Immature natural killer cell (primary cell): ENCODE measurements around the gene IL32. TPM values are rescaled to one million over a fixed set of nuclear protein-coding genes. Genes with fewer than 3 reads are reported as not detected.

ENCODE experiments used
- DNase-seq, 3 donors: peaks; one replicate each; pipeline ENCODE4 v3.0.0; 2022; ENCODE audit warnings: mixed read lengths in 1 of 3
- H3K27ac Mint-ChIP-seq, 6 donors: one replicate each; pipeline ENCODE4 v1.8.0; 2020; ENCODE audit warnings: mixed read lengths in 6 of 6, mild to moderate bottlenecking in 5 of 6, inconsistent platforms in 4 of 6, moderate library complexity in 3 of 6
- H3K27me3 Mint-ChIP-seq, 3 donors: one replicate each; pipeline ENCODE4 v1.8.0; 2020 to 2021; ENCODE audit warnings: low read depth in 3 of 3, mild to moderate bottlenecking in 3 of 3, mixed read lengths in 3 of 3, moderate library complexity in 3 of 3, inconsistent platforms in 1 of 3
- H3K36me3 Mint-ChIP-seq, 3 donors: one replicate each; pipeline ENCODE4 v1.8.0; 2020; ENCODE audit warnings: mixed read lengths in 3 of 3, inconsistent platforms in 2 of 3, mild to moderate bottlenecking in 2 of 3
- H3K4me1 Mint-ChIP-seq, 2 donors: one replicate each; pipeline ENCODE4 v1.8.0; 2020; ENCODE audit warnings: inconsistent platforms in 2 of 2, mild to moderate bottlenecking in 2 of 2, mixed read lengths in 2 of 2, moderate library complexity in 1 of 2
- H3K4me3 Mint-ChIP-seq, 5 donors: one replicate each; pipeline ENCODE4 v1.8.0; 2020; ENCODE audit warnings: mild to moderate bottlenecking in 5 of 5, mixed read lengths in 5 of 5, inconsistent platforms in 3 of 5, moderate library complexity in 3 of 5
- H3K9me3 Mint-ChIP-seq, 6 donors: one replicate each; pipeline ENCODE4 v1.8.0; 2020; ENCODE audit warnings: mild to moderate bottlenecking in 6 of 6, mixed read lengths in 6 of 6, inconsistent platforms in 4 of 6, moderate library complexity in 3 of 6
- polyA plus RNA-seq, 3 donors: library from polyadenylated mRNA; unstranded; fragments of 300-500 nt; fragmentation: Illumina TruSeq; gene quantifications; one replicate each; pipeline ENCODE4 v1.2.3, GENCODE V29; 2021

IL32 gene, protein sequence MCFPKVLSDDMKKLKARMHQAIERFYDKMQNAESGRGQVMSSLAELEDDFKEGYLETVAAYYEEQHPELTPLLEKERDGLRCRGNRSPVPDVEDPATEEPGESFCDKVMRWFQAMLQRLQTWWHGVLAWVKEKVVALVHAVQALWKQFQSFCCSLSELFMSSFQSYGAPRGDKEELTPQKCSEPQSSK
- 1,000 to 10,000 TPM in 1 of 3 donors, 100 to 1,000 TPM in 2; 878 to 1,331 (median 944) TPM for polyA plus RNA-seq

DNA sequence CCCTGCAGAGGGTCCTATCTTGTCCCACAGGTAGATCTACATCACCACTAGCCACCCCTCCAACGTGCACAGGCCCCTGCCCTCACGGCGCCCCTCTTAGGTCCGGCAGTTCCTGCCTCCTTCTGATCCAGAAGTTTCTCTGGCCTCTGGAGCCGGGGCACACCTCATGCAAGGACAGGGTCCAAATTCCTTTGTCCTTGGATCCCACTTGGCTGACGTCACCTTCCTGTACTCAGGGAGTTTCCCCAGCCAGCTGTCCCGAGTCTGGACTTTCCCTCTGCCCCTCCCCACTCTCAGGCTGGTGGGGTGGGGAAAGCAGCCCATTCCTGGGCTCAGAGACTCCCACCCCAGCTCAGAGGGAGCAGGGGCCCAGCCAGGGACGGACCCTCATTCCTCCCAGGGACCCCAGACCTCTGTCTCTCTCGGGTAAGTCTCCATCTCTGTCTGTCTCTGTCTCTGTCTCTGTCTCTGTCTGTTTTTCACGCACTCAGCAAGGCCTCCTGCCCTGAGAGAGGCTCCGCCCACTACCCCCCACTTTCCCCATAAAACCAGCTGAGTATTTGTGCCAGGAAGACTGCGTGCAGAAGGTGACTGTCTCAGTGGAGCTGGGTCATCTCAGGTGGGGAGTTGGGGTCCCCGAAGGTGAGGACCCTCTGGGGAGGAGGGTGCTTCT, at the start of gene IL32:
TSS of gene IL32 (plus strand) at position 572 of the 673 bp plus-strand sequence. CDS start 172 bp downstream, outside the sequence.
- peak in 1 of 3 donors; percentile 56 for DNase-seq
- Mint-ChIP-seq H3K4me3 (peak within 1 kb of the TSS; percentile 85 to 99 (median 93)), H3K36me3 (peaks cover 0 to 19% (median 17%) of the 10 kb centered on the region in 3 donors), H3K27ac (peak within 1 kb of the TSS; percentile 92 to 99 (median 94)), H3K9me3 (no peaks in the 10 kb centered on the region), H3K27me3 (peaks cover 2 to 5% (median 4%) of the 10 kb centered on the region in 3 donors), H3K4me1 (peaks cover 52 to 58% of the 10 kb centered on the region in 2 donors)

DNA sequence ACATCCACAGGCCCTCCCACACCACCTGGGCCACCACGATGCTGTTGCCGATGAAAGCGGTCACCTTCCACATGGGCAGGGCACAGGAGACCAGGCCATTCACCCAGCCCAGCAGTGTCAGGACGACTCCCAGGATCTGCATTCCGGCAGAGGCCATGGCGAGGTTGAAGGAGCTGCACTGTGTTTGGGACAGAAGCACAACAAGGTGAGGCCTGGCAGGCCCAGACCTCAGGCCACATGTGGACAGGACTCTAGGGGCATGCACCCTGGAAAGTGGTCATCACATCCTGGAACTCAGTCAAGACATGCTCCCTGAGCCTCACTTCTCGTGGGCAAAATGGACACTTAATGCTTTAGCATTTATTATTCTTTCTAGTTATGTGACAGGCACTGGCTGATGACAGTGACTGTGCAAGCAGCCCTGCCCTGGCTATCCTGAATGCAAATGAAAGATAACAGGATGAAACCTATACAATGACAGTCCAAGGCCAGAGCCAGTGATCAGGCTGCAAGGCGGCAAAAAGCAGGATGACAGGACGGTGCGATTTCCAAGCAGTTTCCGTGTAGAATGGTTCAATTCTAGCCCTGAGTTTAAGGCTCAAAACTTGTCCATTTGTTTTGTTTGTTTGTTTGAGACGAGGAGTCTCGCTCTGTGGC, 49.4 kb upstream of the IL32 start:
- peaks cover 9 to 11% (median 10%) of the 10 kb centered on the region in 3 donors for H3K27me3 Mint-ChIP-seq
- no peak overlapping the region for H3K4me3 Mint-ChIP-seq
- no peak overlapping the region for H3K27ac Mint-ChIP-seq
- peaks cover 11% of the 10 kb centered on the region in 2 donors for H3K4me1 Mint-ChIP-seq
- no peak for DNase-seq
- H3K9me3 Mint-ChIP-seq: no peaks in the 10 kb centered on the region
- H3K36me3 Mint-ChIP-seq: no peaks in the 10 kb centered on the region

DNA sequence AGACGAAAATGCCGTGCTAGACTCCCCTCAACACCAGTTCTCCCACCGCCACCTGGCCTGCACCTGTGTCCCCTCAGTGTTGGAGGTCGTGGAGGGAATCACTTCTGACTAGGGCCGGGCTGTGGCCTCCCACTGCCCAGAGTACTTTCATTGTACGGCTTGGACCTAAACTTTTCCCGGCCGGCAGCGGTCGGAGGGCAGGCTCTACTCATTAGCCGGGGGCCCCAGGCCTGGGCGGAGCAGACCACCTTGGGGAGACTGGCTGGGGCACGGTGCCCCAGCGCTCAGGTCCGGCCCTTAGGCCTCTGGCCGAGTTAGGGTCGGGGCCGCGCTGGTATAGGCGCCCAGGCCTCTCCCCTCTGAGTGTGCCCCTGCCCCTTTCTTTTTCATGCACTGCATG, 48.1 kb upstream of the IL32 start:
- H3K27me3 Mint-ChIP-seq: peaks cover 6 to 16% (median 13%) of the 10 kb centered on the region in 3 donors
- no peak for DNase-seq
- H3K27ac Mint-ChIP-seq: no peak overlapping the region
- no peaks in the 10 kb centered on the region for H3K9me3 Mint-ChIP-seq
- no peak overlapping the region for H3K4me3 Mint-ChIP-seq
- no peaks in the 10 kb centered on the region for H3K36me3 Mint-ChIP-seq
- peaks cover 24% of the 10 kb centered on the region in 2 donors for H3K4me1 Mint-ChIP-seq

DNA sequence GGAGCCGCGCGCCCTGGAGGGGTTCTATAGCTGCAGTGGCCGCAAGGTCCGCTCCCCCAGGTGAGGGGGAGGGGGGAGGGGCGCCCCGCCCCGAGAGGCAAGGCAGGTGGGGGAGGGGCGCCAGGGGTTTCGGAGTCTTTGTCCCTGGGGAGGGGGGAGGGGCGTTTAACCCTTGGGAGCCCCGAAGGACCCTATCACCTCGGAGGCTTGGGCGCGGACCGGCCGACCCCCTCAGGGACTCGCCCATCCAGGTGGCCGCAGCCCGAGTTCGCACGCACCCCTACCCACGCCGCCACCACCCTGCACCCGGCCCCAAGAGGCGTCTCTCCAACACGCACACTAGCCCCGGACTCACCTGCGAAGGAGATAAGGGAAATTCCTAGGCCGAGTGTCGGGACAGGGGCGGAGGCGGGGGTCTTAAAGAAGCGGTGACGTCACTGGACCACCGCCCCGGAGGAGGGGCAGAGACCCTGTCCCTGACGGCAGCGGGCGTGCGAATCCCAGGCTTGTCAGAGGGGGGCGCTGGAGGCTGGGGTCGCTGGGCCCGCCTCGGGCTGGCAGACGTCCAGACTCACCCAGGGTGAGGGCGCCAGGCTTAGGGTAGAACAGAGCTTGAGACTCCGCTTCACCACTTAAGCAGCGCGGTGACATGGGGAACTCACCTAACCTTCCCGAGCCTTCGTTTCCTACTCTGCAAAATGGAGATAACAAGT, 47.5 kb upstream of the IL32 start, which contains the start of gene CLDN6:
TSS of gene CLDN6 (minus strand) at position 390 of the 713 bp plus-strand sequence. CDS start 2,162 bp downstream, outside the sequence.
- Mint-ChIP-seq H3K4me3 (peak within 1 kb of the TSS in 1 of 5 donors; percentile 25), H3K4me1 (peaks cover 30% of the 10 kb centered on the region in 2 donors), H3K9me3 (no peaks in the 10 kb centered on the region), H3K27ac (no peak within 1 kb of the TSS), H3K36me3 (no peaks in the 10 kb centered on the region), H3K27me3 (peaks cover 6 to 16% (median 13%) of the 10 kb centered on the region in 3 donors)
- no peak for DNase-seq

DNA sequence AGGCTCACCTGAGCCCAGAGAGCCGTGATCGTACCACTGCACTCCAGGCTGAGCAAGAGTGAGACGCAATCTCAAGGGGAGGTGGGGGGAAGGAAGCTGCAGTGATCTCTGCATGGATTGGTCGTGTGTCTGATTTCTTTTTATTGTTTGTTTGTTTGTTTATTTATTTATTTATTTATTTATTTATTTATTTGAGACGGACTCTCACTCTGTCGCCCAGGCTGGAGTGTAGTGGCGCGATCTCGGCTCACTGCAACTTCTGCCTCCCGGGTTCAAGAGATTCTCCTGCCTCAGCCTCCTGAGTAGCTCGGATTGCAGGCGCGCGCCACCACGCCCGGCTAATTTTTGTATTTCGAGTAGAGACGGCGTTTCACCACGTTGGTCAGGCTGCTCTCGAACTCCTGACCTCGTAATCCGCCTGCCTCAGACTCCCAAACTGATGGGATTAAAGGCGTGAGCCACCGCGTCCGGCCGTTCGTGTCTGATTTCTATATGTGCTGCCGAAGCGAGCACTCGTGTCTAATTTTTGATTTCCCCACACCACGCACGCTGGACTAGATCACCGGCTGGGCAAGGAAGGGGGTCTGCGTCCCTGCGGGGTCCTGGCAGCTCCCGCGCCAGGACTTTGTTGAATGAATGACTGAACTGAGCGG, 45.7 kb upstream of the IL32 start:
- DNase-seq: no peak
- H3K4me1 Mint-ChIP-seq: peaks cover 43 to 45% of the 10 kb centered on the region in 2 donors
- no peaks in the 10 kb centered on the region for H3K9me3 Mint-ChIP-seq
- peaks cover 0 to 3% (median 3%) of the 10 kb centered on the region in 3 donors for H3K36me3 Mint-ChIP-seq
- peak overlapping the region; percentile 85 to 93 (median 90) for H3K4me3 Mint-ChIP-seq
- peak overlapping the region; percentile 17 to 86 (median 80) for H3K27ac Mint-ChIP-seq
- H3K27me3 Mint-ChIP-seq: peaks cover 8 to 17% (median 12%) of the 10 kb centered on the region in 3 donors

DNA sequence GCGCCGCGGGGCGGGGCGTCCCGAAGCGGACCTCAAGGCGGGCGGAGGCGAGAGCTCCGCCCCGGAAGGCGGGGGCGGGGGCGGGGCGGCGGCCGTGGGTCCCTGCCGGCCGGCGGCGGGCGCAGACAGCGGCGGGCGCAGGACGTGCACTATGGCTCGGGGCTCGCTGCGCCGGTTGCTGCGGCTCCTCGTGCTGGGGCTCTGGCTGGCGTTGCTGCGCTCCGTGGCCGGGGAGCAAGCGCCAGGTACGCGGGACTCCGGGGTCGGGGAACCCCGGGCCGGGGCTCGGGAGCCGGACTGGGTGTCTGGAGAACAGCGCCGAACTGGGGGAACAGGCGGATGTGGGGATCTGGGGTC, 45.2 kb upstream of the IL32 start, which contains the start of gene TNFRSF12A:
TSS of gene TNFRSF12A (plus strand) at position 122 of the 357 bp plus-strand sequence. CDS start at position 152, 30 bp downstream.
- H3K4me1 Mint-ChIP-seq: peaks cover 43 to 45% of the 10 kb centered on the region in 2 donors
- H3K9me3 Mint-ChIP-seq: no peaks in the 10 kb centered on the region
- peaks cover 8 to 17% (median 12%) of the 10 kb centered on the region in 3 donors for H3K27me3 Mint-ChIP-seq
- peaks cover 0 to 3% (median 3%) of the 10 kb centered on the region in 3 donors for H3K36me3 Mint-ChIP-seq
- peak within 1 kb of the TSS; percentile 90 to 94 (median 93) for H3K4me3 Mint-ChIP-seq
- peak within 1 kb of the TSS; percentile 66 to 96 (median 88) for H3K27ac Mint-ChIP-seq
- DNase-seq: peak; percentile 72 to 79 (median 76)

DNA sequence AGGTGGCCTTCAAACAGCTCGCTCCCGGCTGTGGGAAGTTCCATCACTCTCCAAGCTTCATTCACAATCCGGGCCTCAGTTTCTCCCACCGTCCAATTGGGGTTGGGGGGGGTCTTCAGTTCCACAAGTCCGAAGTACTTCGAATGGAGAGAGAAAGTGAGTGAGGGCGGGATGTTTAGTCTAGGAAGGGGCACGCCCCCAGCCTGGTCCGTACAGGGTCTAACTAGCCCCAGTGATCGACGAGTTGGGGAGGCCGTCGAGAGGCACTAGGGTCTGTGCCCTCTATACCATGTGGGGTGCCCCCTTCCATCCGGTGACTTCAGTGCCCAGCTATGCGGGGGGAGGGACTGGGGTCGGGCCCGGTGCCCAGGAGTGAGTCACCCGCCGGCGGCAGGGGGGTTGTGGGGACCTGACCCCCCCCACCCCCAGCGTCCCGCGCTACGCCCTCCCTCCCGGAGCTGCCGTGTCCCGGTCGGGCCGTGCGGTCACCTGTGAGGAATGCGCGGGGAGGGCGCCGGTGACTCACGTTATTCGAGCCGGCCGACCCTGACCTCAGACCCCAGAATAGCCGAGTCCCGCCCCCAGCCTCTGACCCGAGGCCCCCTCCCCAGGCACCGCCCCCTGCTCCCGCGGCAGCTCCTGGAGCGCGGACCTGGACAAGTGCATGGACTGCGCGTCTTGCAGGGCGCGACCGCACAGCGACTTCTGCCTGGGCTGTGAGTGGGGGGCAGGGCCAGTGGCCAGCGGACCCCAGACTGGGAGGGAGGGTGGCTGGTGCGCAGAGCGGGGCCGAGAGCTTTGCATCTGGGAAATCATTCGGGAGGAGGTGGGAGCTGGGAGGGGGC, 44.6 kb upstream of the IL32 start:
- H3K9me3 Mint-ChIP-seq: no peaks in the 10 kb centered on the region
- peak overlapping the region; percentile 66 to 96 (median 86) for H3K27ac Mint-ChIP-seq
- peaks cover 43 to 45% of the 10 kb centered on the region in 2 donors for H3K4me1 Mint-ChIP-seq
- peak in 2 of 3 donors; percentile 42 to 57 for DNase-seq
- H3K27me3 Mint-ChIP-seq: peaks cover 8 to 17% (median 12%) of the 10 kb centered on the region in 3 donors
- peaks cover 0 to 3% (median 3%) of the 10 kb centered on the region in 3 donors for H3K36me3 Mint-ChIP-seq
- peak overlapping the region; percentile 90 to 94 (median 93) for H3K4me3 Mint-ChIP-seq

DNA sequence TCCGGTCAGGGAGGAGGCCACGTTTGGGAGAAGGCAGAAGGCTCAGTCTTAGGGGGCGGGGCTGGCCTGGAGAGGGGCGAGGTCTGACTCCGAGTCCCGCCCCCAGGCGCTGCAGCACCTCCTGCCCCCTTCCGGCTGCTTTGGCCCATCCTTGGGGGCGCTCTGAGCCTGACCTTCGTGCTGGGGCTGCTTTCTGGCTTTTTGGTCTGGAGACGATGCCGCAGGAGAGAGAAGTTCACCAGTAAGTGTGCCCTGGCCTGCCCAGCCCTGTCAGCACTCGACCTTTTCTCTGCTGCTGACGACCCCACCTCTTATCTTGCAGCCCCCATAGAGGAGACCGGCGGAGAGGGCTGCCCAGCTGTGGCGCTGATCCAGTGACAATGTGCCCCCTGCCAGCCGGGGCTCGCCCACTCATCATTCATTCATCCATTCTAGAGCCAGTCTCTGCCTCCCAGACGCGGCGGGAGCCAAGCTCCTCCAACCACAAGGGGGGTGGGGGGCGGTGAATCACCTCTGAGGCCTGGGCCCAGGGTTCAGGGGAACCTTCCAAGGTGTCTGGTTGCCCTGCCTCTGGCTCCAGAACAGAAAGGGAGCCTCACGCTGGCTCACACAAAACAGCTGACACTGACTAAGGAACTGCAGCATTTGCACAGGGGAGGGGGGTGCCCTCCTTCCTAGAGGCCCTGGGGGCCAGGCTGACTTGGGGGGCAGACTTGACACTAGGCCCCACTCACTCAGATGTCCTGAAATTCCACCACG, 43.8 kb upstream of the IL32 start:
- peaks cover 43 to 45% of the 10 kb centered on the region in 2 donors for H3K4me1 Mint-ChIP-seq
- H3K27ac Mint-ChIP-seq: peak overlapping the region; percentile 57 to 96 (median 86)
- peak; percentile 68 to 75 (median 73) for DNase-seq
- H3K4me3 Mint-ChIP-seq: peak overlapping the region; percentile 87 to 94 (median 90)
- no peaks in the 10 kb centered on the region for H3K9me3 Mint-ChIP-seq
- peaks cover 3 to 10% (median 4%) of the 10 kb centered on the region in 3 donors for H3K36me3 Mint-ChIP-seq
- peaks cover 6 to 13% (median 12%) of the 10 kb centered on the region in 3 donors for H3K27me3 Mint-ChIP-seq

DNA sequence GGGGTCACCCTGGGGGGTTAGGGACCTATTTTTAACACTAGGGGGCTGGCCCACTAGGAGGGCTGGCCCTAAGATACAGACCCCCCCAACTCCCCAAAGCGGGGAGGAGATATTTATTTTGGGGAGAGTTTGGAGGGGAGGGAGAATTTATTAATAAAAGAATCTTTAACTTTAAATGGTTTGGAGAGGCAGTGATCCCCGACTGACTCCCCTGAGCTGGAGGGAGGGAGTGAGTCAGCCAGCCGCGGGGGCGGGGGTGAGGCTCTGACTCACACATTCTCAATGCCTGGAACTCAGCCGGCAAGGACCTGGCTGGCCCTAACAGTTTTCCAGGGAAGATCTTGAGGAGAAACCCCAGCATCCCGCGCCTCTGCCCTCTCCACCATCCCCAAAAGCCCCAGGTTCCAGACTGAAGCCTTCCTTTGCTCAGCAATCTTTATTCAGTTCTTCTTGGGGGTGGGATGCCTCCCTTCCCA, 43.2 kb upstream of the IL32 start:
- H3K4me1 Mint-ChIP-seq: peaks cover 43 to 45% of the 10 kb centered on the region in 2 donors
- H3K27ac Mint-ChIP-seq: peak overlapping the region; percentile 78 to 96 (median 82)
- H3K36me3 Mint-ChIP-seq: peaks cover 3 to 15% (median 4%) of the 10 kb centered on the region in 3 donors
- peak; percentile 58 to 64 (median 61) for DNase-seq
- peak overlapping the region; percentile 86 to 94 (median 90) for H3K4me3 Mint-ChIP-seq
- H3K27me3 Mint-ChIP-seq: peaks cover 2 to 13% (median 8%) of the 10 kb centered on the region in 3 donors
- H3K9me3 Mint-ChIP-seq: no peaks in the 10 kb centered on the region

DNA sequence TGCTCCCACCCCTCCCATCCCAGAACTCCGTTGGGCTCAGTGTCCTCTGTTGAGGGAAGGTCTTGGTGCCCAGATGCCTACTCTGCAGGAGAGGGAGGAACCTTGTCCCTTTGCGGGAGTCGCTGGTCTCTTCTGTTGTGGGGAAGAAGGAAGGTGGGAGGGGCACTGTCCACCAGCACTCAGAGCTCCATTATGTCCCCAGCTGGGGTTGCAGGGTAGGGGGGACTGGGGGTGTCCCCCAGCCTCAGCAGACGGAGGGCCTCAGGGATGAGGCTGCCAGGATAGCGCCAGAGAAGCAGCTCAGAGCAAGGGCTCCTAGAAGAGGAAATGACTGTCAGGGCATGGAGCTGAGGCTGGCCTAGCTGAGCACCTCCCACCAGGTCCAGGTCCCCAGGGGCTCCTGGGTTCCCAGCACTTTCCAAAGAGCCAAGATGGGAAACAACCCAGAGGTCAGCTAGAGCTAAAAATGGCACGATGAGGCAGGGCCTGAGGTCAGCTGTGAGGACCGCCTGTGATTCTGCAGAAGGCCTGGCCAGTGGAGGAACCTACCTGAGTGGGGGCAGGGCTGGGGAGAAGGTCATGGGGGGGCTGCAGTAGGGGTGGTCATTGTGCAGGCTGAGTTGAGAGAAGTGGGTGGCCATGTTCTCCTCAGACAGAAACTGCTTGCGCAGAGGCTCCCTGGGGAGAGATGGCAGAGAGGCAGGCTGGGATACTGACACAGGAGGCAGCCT, 42.6 kb upstream of the IL32 start:
- peaks cover 43 to 45% of the 10 kb centered on the region in 2 donors for H3K4me1 Mint-ChIP-seq
- H3K4me3 Mint-ChIP-seq: peak overlapping the region; percentile 86 to 94 (median 90)

DNA sequence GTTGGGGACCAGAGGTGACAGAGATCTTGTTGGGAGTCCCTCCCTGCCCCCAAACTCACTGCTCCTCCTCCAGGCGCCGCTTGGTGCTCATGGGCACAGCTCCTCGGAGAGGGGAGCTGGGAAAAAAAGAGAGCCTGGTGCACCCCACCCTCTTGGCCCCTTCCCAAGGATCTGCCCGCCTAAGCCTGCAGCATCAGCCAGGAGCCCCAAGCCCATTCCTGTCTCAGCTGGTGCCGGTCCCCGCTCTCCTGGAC, 42.1 kb upstream of the IL32 start:
- Mint-ChIP-seq H3K27me3 (peaks cover 2 to 11% (median 8%) of the 10 kb centered on the region in 3 donors), H3K27ac (peak overlapping the region; percentile 79 to 96 (median 88)), H3K4me1 (peaks cover 44 to 45% of the 10 kb centered on the region in 2 donors), H3K4me3 (peak overlapping the region; percentile 86 to 94 (median 90)), H3K36me3 (peaks cover 3 to 15% (median 4%) of the 10 kb centered on the region in 3 donors), H3K9me3 (no peaks in the 10 kb centered on the region)
- DNase-seq: no peak

More for the DNA sequence above, 42.6 kb upstream of the IL32 start:
- no peak for DNase-seq
- Mint-ChIP-seq H3K36me3 (peaks cover 3 to 15% (median 4%) of the 10 kb centered on the region in 3 donors), H3K27me3 (peaks cover 2 to 13% (median 8%) of the 10 kb centered on the region in 3 donors), H3K9me3 (no peaks in the 10 kb centered on the region), H3K27ac (peak overlapping the region; percentile 79 to 96 (median 83))
